ENCODE results near the gene HYAL3. TPM values are rescaled to one million over a fixed set of nuclear protein-coding genes. Genes with fewer than 3 reads are reported as not detected.

Gene HYAL3
- total and polyA plus RNA-seq, 2 donors (not counting 1 experiment from before 2014, with no cell fraction given) = 3.2 to 7.4 TPM

DNA sequence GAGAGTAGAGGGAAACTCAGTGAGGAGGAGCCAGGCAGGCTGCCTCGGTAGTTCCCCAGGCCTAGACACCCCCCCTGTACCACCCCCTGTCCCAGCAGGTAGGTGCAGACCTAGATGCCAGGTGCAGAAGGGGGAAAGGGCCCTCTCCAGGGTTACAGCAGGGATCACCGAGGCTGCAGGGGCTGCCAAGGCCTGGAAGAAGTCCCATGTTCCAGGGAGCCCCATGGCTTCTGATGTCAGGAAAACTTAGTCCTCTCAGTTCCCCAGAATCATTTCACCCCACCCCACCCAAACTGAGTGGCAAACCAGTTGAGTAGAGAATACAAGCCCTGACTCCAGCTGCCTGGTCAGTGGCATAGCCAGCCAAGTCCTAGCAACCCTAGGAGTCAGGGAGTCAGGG is 37.7 kb downstream of the HYAL3 start:
- Histone ChIP-seq H3K36me3 (ENCODE audit: control insufficient read depth, insufficient read depth, low read length) (peaks cover 17% of the 10 kb centered on the region), H3K9me3 (ENCODE audit: control insufficient read depth, insufficient read depth, low read depth, low read length) (no peaks in the 10 kb centered on the region), H3K9ac (ENCODE audit: insufficient read depth, low read length) (no peak overlapping the region), H3K4me3 (replicated peaks in 1 of 4; ENCODE audit: control extremely low read depth in 1 of 4, insufficient read depth in 1 of 4, low read depth in 3 of 4, low read length in 4 of 4) (peak overlapping the region in 1 of 4 experiments; percentile 53), H3K79me2 (ENCODE audit: control insufficient read depth, insufficient read depth, low read length) (no peaks in the 10 kb centered on the region), H3K27me3 (ENCODE audit: control insufficient read depth, insufficient read depth, low read length) (no peaks in the 10 kb centered on the region), H4K20me1 (ENCODE audit: control insufficient read depth, extremely low read depth, insufficient read depth, low read length) (no peaks in the 10 kb centered on the region), H3K27ac (ENCODE audit: insufficient read depth, low read length) (no peak overlapping the region), H3K4me2 (ENCODE audit: extremely low read depth, insufficient read depth, low read length) (no peak overlapping the region), H3K4me1 (ENCODE audit: control insufficient read depth, extremely low read depth, insufficient read depth, low read length) (peaks cover 35% of the 10 kb centered on the region), H2AFZ (ENCODE audit: low read length) (no peak overlapping the region)
- no peak for DNase-seq (ENCODE audit: low read depth in 2 of 2)
- TF ChIP-seq, protein P1, sequence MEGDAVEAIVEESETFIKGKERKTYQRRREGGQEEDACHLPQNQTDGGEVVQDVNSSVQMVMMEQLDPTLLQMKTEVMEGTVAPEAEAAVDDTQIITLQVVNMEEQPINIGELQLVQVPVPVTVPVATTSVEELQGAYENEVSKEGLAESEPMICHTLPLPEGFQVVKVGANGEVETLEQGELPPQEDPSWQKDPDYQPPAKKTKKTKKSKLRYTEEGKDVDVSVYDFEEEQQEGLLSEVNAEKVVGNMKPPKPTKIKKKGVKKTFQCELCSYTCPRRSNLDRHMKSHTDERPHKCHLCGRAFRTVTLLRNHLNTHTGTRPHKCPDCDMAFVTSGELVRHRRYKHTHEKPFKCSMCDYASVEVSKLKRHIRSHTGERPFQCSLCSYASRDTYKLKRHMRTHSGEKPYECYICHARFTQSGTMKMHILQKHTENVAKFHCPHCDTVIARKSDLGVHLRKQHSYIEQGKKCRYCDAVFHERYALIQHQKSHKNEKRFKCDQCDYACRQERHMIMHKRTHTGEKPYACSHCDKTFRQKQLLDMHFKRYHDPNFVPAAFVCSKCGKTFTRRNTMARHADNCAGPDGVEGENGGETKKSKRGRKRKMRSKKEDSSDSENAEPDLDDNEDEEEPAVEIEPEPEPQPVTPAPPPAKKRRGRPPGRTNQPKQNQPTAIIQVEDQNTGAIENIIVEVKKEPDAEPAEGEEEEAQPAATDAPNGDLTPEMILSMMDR (conservative IDR thresholded peaks at IDR 0.05 in 1 of 2, IDR thresholded peaks at IDR 0.05 in 1 of 2; ENCODE audit: low read depth in 1 of 2, low read length in 2 of 2) = no peak
- no peak for TF ChIP-seq EZH2 (IDR thresholded peaks at IDR 0.05; ENCODE audit: low read length, missing control alignments)

DNA sequence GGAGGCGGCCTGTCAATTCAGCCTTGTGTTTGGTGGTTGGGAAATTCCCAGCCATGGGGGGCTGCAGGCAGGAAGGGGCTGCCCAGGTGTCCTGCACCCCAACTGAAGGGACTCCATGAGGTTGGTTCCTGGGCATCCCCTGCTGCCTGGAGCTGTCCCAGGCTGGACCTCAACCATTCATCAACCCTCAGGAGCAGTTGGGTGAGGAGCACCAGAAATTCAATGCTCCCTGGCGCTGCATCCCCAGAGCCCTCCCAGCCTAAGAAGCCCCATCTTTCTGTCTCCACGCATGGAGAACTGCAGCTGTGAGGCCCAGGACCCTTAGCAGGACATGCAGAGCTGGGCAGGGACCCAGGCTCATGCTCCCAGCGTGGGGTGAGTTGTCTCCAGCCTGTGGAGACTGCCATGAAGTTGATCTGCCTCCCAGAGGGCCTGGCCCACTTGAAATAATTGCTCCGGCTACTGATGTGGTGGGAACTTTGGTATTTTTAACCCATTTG is 38.2 kb downstream of the HYAL3 start:
- Histone ChIP-seq H3K4me2 (ENCODE audit: extremely low read depth, insufficient read depth, low read length) (peak overlapping the region; percentile 58), H2AFZ (ENCODE audit: low read length) (no peak overlapping the region), H3K9me3 (ENCODE audit: control insufficient read depth, insufficient read depth, low read depth, low read length) (no peaks in the 10 kb centered on the region), H3K4me1 (ENCODE audit: control insufficient read depth, extremely low read depth, insufficient read depth, low read length) (peaks cover 31% of the 10 kb centered on the region), H3K9ac (ENCODE audit: insufficient read depth, low read length) (peak overlapping the region; percentile 80), H3K36me3 (ENCODE audit: control insufficient read depth, insufficient read depth, low read length) (peaks cover 22% of the 10 kb centered on the region), H4K20me1 (ENCODE audit: control insufficient read depth, extremely low read depth, insufficient read depth, low read length) (no peaks in the 10 kb centered on the region), H3K79me2 (ENCODE audit: control insufficient read depth, insufficient read depth, low read length) (no peaks in the 10 kb centered on the region), H3K27ac (ENCODE audit: insufficient read depth, low read length) (peak overlapping the region; percentile 91), H3K27me3 (ENCODE audit: control insufficient read depth, insufficient read depth, low read length) (no peaks in the 10 kb centered on the region), H3K4me3 (replicated peaks in 1 of 4; ENCODE audit: control extremely low read depth in 1 of 4, insufficient read depth in 1 of 4, low read depth in 3 of 4, low read length in 4 of 4) (peak overlapping the region in 3 of 4 experiments; percentile 23 to 53 (median 32))
- no peak for TF ChIP-seq EZH2 (IDR thresholded peaks at IDR 0.05; ENCODE audit: low read length, missing control alignments)
- TF ChIP-seq, protein P1 (conservative IDR thresholded peaks at IDR 0.05 in 1 of 2, IDR thresholded peaks at IDR 0.05 in 1 of 2; ENCODE audit: low read depth in 1 of 2, low read length in 2 of 2) = no peak
- DNase-seq (ENCODE audit: low read depth in 2 of 2) = no peak

DNA sequence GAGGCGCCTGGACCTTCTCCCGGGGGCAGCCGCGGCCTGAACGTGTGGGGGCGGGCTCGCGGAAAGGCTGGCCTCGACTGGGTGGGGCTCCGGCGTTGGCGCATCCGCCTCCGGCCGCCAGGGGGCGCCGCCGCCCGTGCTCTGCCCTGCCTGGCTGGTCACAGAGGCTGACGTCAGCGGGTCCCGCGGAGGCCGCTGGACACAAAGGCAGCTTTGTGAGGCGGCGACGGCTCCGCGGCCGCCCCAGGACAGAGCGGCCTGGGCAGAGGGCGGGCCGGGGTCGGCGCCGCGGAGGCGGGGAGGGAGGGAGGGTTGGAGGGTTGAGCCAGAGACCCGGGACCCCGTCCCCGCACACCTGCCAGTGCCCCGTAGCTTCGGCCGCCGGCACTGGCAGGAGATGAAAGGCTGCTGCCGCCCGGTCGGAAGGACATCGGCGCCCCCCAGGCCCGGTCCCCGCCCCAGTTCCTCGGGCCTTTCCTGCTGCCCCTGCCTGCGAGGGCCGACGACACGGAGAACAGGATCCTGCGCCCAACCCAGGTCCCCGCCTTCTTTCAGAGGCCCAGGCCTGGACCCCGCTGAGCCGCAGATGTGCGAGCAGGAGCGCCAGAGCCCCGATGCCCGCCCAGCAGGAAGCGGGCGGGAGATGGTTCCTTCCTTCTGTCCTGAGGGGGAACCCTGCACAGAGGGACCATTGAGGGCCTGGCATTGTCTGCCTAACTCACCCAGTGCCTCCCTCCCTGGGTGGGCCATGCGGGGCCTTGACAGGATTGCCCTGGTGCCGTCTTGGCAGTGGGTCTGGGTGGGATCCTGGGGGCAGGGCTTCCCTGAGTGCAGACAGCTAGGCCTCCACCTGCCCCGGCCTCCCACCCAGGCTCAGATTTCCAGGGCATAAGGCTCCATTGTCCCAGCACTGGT is 38.9 kb downstream of the HYAL3 start:
- H3K4me3 ChIP-seq (replicated peaks in 1 of 4; ENCODE audit: control extremely low read depth in 1 of 4, insufficient read depth in 1 of 4, low read depth in 3 of 4, low read length in 4 of 4) = peak overlapping the region; percentile 23 to 53 (median 40)
- H3K4me1 ChIP-seq (ENCODE audit: control insufficient read depth, extremely low read depth, insufficient read depth, low read length) = peaks cover 25% of the 10 kb centered on the region
- no peaks in the 10 kb centered on the region for H4K20me1 ChIP-seq (ENCODE audit: control insufficient read depth, extremely low read depth, insufficient read depth, low read length)
- TF ChIP-seq EZH2 (IDR thresholded peaks at IDR 0.05; ENCODE audit: low read length, missing control alignments) = no peak
- TF ChIP-seq, protein P1 (conservative IDR thresholded peaks at IDR 0.05 in 1 of 2, IDR thresholded peaks at IDR 0.05 in 1 of 2; ENCODE audit: low read depth in 1 of 2, low read length in 2 of 2) = peak; percentile 64 to 77
- H3K79me2 ChIP-seq (ENCODE audit: control insufficient read depth, insufficient read depth, low read length) = no peaks in the 10 kb centered on the region
- DNase-seq (ENCODE audit: low read depth in 2 of 2) = peak; percentile 84 to 88
- peak overlapping the region; percentile 58 for H3K4me2 ChIP-seq (ENCODE audit: extremely low read depth, insufficient read depth, low read length)
- no peaks in the 10 kb centered on the region for H3K27me3 ChIP-seq (ENCODE audit: control insufficient read depth, insufficient read depth, low read length)
- no peaks in the 10 kb centered on the region for H3K9me3 ChIP-seq (ENCODE audit: control insufficient read depth, insufficient read depth, low read depth, low read length)
- H3K9ac ChIP-seq (ENCODE audit: insufficient read depth, low read length) = peak overlapping the region; percentile 80
- peak overlapping the region; percentile 91 for H3K27ac ChIP-seq (ENCODE audit: insufficient read depth, low read length)
- no peak overlapping the region for H2AFZ ChIP-seq (ENCODE audit: low read length)
- peaks cover 25% of the 10 kb centered on the region for H3K36me3 ChIP-seq (ENCODE audit: control insufficient read depth, insufficient read depth, low read length)

All from fibroblast of lung (primary cell).